PC-3 (cell line): ENCODE measurements around the gene INO80C. TPM values are rescaled to one million over a fixed set of nuclear protein-coding genes. Genes with fewer than 3 reads are reported as not detected.
"Not testable (repeated sequence)": the region's sequence is repeated elsewhere in the genome, so short reads cannot be mapped to it uniquely, and the experiment has no call there.

Experiments
- ATAC-seq: fragments of 200-7000 bp; cut with Tn5 transposase; 2 replicates; pipeline ENCODE4 v1.9.1; 2020; ENCODE audit warnings: mild to moderate bottlenecking, moderate library complexity
- BruUV-seq: library from RNA; stranded (reverse); fragments of 400-500 nt; replicated peaks from 2 replicates; lab custom pipeline; 2021; lab: Mats Ljungman, UMichigan
- CTCF ChIA-PET: fragments of 300-600 bp; sonication (Branson Sonifier 250); formaldehyde crosslinking; loops from one replicate; lab custom pipeline; 2022; ENCODE audit warnings: antibody characterized with exemption; lab: Charles Lee
- POLR2A ChIA-PET: fragments of 300-600 bp; sonication (Branson Sonifier 250); formaldehyde crosslinking; loops from one replicate; lab custom pipeline; 2022; ENCODE audit warnings: antibody characterized with exemption; ENCODE audit not compliant: unreplicated experiment; lab: Charles Lee
- DNase-seq: peaks from one replicate; pipeline ENCODE4 v3.0.0-alpha.2; 2015
- H2AFZ ChIP-seq: fragments of 300-600 bp; sonication (generic); 2 replicates; pipeline ENCODE4 v1.6.0; 2016; ENCODE audit warnings: antibody characterized with exemption, low read length
- H3F3A ChIP-seq: fragments of 300-600 bp; sonication (generic); one replicate; pipeline ENCODE4 v1.6.0; 2017; ENCODE audit warnings: antibody characterized with exemption, low read length, control low read depth, mild to moderate bottlenecking; ENCODE audit not compliant: unreplicated experiment
- H3K27ac ChIP-seq: fragments of 300-600 bp; sonication (generic); 2 replicates; pipeline ENCODE4 v1.5.1; 2016; ENCODE audit warnings: mild to moderate bottlenecking, low read length
- H3K27me3 ChIP-seq: fragments of 300-600 bp; sonication (generic); 2 replicates; pipeline ENCODE4 v1.6.1; 2016; ENCODE audit warnings: low read length, mixed read lengths
- H3K36me3 ChIP-seq: fragments of 300-600 bp; sonication (generic); 2 replicates; pipeline ENCODE4 v1.6.1; 2016; ENCODE audit warnings: low read depth, mixed run types, low read length, mixed read lengths
- H3K4me1 ChIP-seq: fragments of 300-600 bp; sonication (generic); 2 replicates; pipeline ENCODE4 v1.5.1; 2016; ENCODE audit warnings: low read length; ENCODE audit not compliant: insufficient read depth
- H3K4me2 ChIP-seq: fragments of 300-600 bp; sonication (generic); 2 replicates; pipeline ENCODE4 v1.6.0; 2016; ENCODE audit warnings: low read length
- H3K4me3 ChIP-seq: fragments of 300-600 bp; sonication (generic); 2 replicates; pipeline ENCODE4 v1.5.1; 2016; ENCODE audit warnings: mild to moderate bottlenecking, low read length, mixed read lengths
- H3K79me2 ChIP-seq: fragments of 300-600 bp; sonication (generic); 2 replicates; pipeline ENCODE4 v1.6.1; 2017; ENCODE audit warnings: low read length, mixed read lengths
- H3K9ac ChIP-seq: fragments of 300-600 bp; sonication (generic); 2 replicates; pipeline ENCODE4 v1.6.0; 2016; ENCODE audit warnings: mild to moderate bottlenecking, low read length
- H3K9me2 ChIP-seq: fragments of 300-600 bp; sonication (generic); replicated peaks from 2 replicates; pipeline ENCODE4 v1.6.1; 2016; ENCODE audit warnings: mixed run types, low read length, mixed read lengths
- H3K9me3 ChIP-seq: fragments of 300-600 bp; sonication (generic); 2 replicates; pipeline ENCODE4 v1.6.1; 2016; ENCODE audit warnings: low read length, mixed read lengths
- H4K20me1 ChIP-seq: fragments of 300-600 bp; sonication (generic); 2 replicates; pipeline ENCODE4 v1.6.1; 2016; ENCODE audit warnings: low read length, mixed read lengths
- CTCF ChIP-seq: fragments of 300-600 bp; sonication (generic); conservative IDR thresholded peaks from 2 replicates; pipeline ENCODE4 v1.5.1; 2017; ENCODE audit warnings: antibody characterized with exemption, low read depth, mild to moderate bottlenecking, low read length
- EZH2 ChIP-seq: fragments of 300-600 bp; sonication (generic); IDR thresholded peaks from one replicate; pipeline ENCODE4 v1.6.1; 2017; ENCODE audit warnings: antibody characterized with exemption, mild to moderate bottlenecking, low read length; ENCODE audit not compliant: unreplicated experiment
- EZH2phosphoT487 ChIP-seq: fragments of 300-600 bp; sonication (generic); IDR thresholded peaks from 2 replicates; pipeline ENCODE4 v1.6.1; 2018; ENCODE audit warnings: mild to moderate bottlenecking, antibody characterized with exemption, low read length, borderline replicate concordance
- intact Hi-C: fragments of 100-400 bp; cut with micrococcal nuclease; formaldehyde crosslinking; loops from 2 replicates; pipeline ENCODE4 v1.9.0; 2023
- total RNA-seq: library from RNA; depleted of rRNA; stranded (reverse); fragments of >200 nt; gene quantifications from 2 replicates; pipeline ENCODE4 v1.2.3, GENCODE V29; 2014

The INO80C gene
- total RNA-seq, 1 experiment from 2014 or later = 6.8 TPM

GRCh38 chr18:35490894-35491699, 6.7 kb downstream of the INO80C start:
- Histone ChIP-seq H3K9ac (no peak overlapping the region), H3K9me2 (no peaks in the 10 kb centered on the region), H3K4me2 (no peak overlapping the region), H3F3A (no peaks in the 10 kb centered on the region), H3K36me3 (no peaks in the 10 kb centered on the region), H2AFZ (no peak overlapping the region), H3K79me2 (peaks cover 41% of the 10 kb centered on the region), H4K20me1 (no peaks in the 10 kb centered on the region), H3K27me3 (no peaks in the 10 kb centered on the region), H3K9me3 (no peaks in the 10 kb centered on the region), H3K27ac (no peak overlapping the region), H3K4me3 (no peak overlapping the region), H3K4me1 (peaks cover 5% of the 10 kb centered on the region; the same call in 1 of the 2 replicates)
- BruUV-seq = no TSS peak
- ChIA-PET CTCF (no interaction called here), POLR2A (no interaction called here)
- intact Hi-C loops = no loop called here
- DNase-seq = no peak
- TF ChIP-seq EZH2phosphoT487 = no peak
- TF ChIP-seq CTCF = no peak
- no peak for TF ChIP-seq EZH2
- ATAC-seq = no peak

GRCh38 chr18:35489913-35490490, 7.8 kb downstream of the INO80C start:
- ATAC-seq = no peak
- H4K20me1 ChIP-seq = no peaks in the 10 kb centered on the region
- H3K4me3 ChIP-seq = no peak overlapping the region
- no peaks in the 10 kb centered on the region for H3K36me3 ChIP-seq
- intact Hi-C loops = no loop called here
- H3K4me2 ChIP-seq = no peak overlapping the region
- no peaks in the 10 kb centered on the region for H3K9me2 ChIP-seq
- no peak overlapping the region for H2AFZ ChIP-seq
- CTCF ChIA-PET = no interaction called here
- no peak for DNase-seq
- no peak overlapping the region for H3K9ac ChIP-seq
- BruUV-seq = no TSS peak
- H3K4me1 ChIP-seq = no peaks in the 10 kb centered on the region
- H3K9me3 ChIP-seq = no peaks in the 10 kb centered on the region
- TF ChIP-seq EZH2 (no peak), EZH2phosphoT487 (no peak), CTCF (no peak)
- no peak overlapping the region for H3K27ac ChIP-seq
- H3K27me3 ChIP-seq = no peaks in the 10 kb centered on the region
- no peaks in the 10 kb centered on the region for H3F3A ChIP-seq
- POLR2A ChIA-PET = no interaction called here
- peaks cover 30% of the 10 kb centered on the region for H3K79me2 ChIP-seq

- H3K4me2 ChIP-seq, H3K9ac ChIP-seq, BruUV-seq, CTCF ChIA-PET, intact Hi-C loops, POLR2A ChIA-PET, H3F3A ChIP-seq, H3K9me2 ChIP-seq, DNase-seq, H3K27ac ChIP-seq, H3K27me3 ChIP-seq, H4K20me1 ChIP-seq, H3K4me3 ChIP-seq, H3K9me3 ChIP-seq, H3K4me1 ChIP-seq, ATAC-seq, H3K36me3 ChIP-seq, H2AFZ ChIP-seq: not testable (repeated sequence)
- peaks cover 23% of the 10 kb centered on the region; the same call in 1 of the 2 replicates for H3K79me2 ChIP-seq
Observed at GRCh38 chr18:35489281-35489680, 8.5 kb downstream of the INO80C start.

- H3K36me3 ChIP-seq, intact Hi-C loops, CTCF ChIA-PET, POLR2A ChIA-PET, H3K4me2 ChIP-seq, H3K9me3 ChIP-seq, DNase-seq, H3K9ac ChIP-seq, H3K4me3 ChIP-seq, H2AFZ ChIP-seq, ATAC-seq, H3K27me3 ChIP-seq, BruUV-seq, H3K4me1 ChIP-seq, H4K20me1 ChIP-seq, H3K9me2 ChIP-seq, H3F3A ChIP-seq, H3K27ac ChIP-seq: not testable (repeated sequence)
- peaks cover 15% of the 10 kb centered on the region; the same call in 1 of the 2 replicates for H3K79me2 ChIP-seq
Observed at GRCh38 chr18:35488396-35488795, 9.4 kb downstream of the INO80C start.

GRCh38 chr18:35487525-35487924, 10.2 kb downstream of the INO80C start:
- H3K27ac ChIP-seq, H3K9me3 ChIP-seq, DNase-seq, H3K79me2 ChIP-seq, intact Hi-C loops, H3K4me2 ChIP-seq, ATAC-seq, H3K9me2 ChIP-seq, H3K36me3 ChIP-seq, H4K20me1 ChIP-seq, H3K27me3 ChIP-seq, H3K9ac ChIP-seq, POLR2A ChIA-PET, H2AFZ ChIP-seq, BruUV-seq, CTCF ChIA-PET, H3F3A ChIP-seq, H3K4me3 ChIP-seq, H3K4me1 ChIP-seq: not testable (repeated sequence)
